GM12891 (cell line): Measurements from ENCODE around the gene SYT17.

Source experiments
- DNase-seq: peaks from one replicate; pipeline ENCODE4 v3.0.0; 2011; ENCODE audit warnings: low spot score; ENCODE audit not compliant: insufficient read length
- FAIRE-seq: peaks from 2 replicates; lab custom pipeline; 2011; peaks lifted over from hg19 to GRCh38; lab: Jason Lieb, UNC
- PAX5 ChIP-seq: IDR thresholded peaks from 2 replicates; pipeline ENCODE4 v1.6.1; 2011; ENCODE audit warnings: low read length, moderate library complexity, mild to moderate bottlenecking; ENCODE audit not compliant: insufficient read depth, severe bottlenecking
- POLR2A ChIP-seq: IDR thresholded peaks from 2 replicates; pipeline ENCODE4 v1.6.1; 2011; ENCODE audit warnings: low read depth, low read length, control low read depth
- POLR2AphosphoS5 ChIP-seq: IDR thresholded peaks from 2 replicates; pipeline ENCODE4 v1.6.1; 2011; ENCODE audit warnings: low read depth, low read length, control low read depth
- POU2F2 ChIP-seq: IDR thresholded peaks from 2 replicates; pipeline ENCODE4 v1.6.1; 2011; ENCODE audit warnings: low read depth, mild to moderate bottlenecking, control low read depth, low read length, moderate library complexity
- SPI1 ChIP-seq: IDR thresholded peaks from 2 replicates; pipeline ENCODE4 v1.6.1; 2011; ENCODE audit warnings: low read depth, low read length, control low read depth
- TAF1 ChIP-seq: IDR thresholded peaks from 2 replicates; pipeline ENCODE4 v1.6.1; 2011; ENCODE audit warnings: low read depth, low read length, control low read depth

SYT17 gene

DNA sequence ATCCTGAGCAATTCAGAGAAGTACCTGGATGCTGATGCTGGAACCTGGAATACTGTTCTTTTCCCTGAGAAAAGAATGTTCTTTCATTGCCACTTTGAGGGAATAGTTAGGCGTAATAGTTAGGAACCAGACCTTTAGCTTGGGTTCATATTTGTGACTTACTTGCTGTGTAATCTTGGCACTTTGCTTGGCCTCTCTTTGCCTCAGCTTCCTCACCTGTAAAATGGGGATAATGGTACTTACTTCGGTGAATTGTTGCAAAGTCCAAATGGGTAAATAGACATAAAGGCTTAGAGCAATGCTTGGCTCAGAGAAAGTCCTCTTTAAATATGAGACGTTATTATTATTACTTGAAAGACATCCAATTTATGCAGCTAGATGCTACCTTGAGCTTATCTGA lies 62.5 kb downstream of the SYT17 start:
- no peak for DNase-seq
- no peak for FAIRE-seq

DNA sequence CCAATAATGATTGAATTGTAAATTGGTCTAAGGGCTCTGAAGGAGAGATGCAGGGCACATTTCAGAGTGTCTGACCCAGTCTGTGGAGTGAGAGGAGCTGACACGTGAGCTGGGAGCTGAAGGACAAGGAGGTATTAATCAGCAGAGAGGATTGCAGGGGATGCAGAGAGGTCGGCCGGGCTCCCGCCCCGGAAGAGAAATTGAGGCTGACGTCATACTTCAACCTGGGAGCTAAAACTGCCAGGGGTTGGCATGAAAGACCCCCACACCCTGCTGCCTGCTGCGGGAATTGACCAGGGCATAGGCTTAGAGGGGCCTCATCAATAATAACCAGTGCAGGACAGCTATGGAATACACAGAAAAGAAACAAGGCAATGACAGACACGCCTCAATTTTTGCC lies 63.8 kb downstream of the SYT17 start:
- TF ChIP-seq POLR2AphosphoS5 = no peak
- TF ChIP-seq PAX5 = no peak
- TF ChIP-seq TAF1 = no peak
- no peak for TF ChIP-seq SPI1
- TF ChIP-seq POLR2A = no peak
- TF ChIP-seq POU2F2 = no peak
- no peak for DNase-seq
- FAIRE-seq = no peak

More for the DNA sequence above, 62.5 kb downstream of the SYT17 start:
- TF ChIP-seq TAF1 (no peak), SPI1 (no peak), POLR2A (no peak), PAX5 (no peak), POU2F2 (no peak), POLR2AphosphoS5 (no peak)

DNA sequence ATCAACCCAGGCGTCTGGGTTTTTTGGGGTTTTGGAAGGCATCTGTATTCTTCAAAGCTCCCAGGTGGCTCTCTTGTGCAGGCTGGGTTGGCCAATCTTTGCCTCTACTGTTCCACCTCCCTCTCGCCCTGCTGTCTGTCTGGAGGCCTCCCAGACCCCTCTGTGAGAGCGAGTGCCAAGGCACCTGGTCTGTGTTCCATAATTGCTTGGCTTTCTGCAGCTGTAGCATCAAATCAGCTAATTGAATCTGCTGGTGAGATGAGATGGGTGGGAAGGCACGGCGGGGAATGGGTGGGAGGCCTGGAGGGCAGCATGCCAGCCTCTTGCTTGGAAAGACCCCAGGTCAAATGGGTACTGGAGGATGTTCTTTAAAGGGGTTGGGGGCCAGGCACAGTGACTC lies 64.9 kb downstream of the SYT17 start:
- no peak for FAIRE-seq
- no peak for DNase-seq
- TF ChIP-seq POLR2AphosphoS5 = no peak
- TF ChIP-seq POLR2A = no peak
- no peak for TF ChIP-seq POU2F2
- TF ChIP-seq SPI1 = no peak
- no peak for TF ChIP-seq TAF1

DNA sequence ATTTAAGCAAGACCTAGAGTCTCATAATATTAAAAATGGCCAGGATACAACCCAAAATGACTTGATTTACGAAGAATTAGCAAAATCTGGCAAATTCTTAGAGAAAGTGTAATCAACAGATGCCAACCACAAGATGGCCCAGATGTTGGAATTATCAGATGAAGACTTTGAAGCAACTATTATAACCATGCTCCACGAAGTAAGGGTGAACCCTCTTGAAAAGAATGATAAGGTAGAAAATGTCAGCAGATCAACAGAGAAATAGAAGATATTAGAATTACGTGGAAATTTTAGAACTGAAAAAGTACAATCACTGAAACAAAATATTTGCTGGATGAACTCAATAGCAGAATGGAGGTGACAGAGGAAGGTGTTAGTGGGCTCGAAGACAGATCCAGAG lies 67.4 kb downstream of the SYT17 start:
- no peak for TF ChIP-seq PAX5
- DNase-seq (no peak), FAIRE-seq (no peak)

DNA sequence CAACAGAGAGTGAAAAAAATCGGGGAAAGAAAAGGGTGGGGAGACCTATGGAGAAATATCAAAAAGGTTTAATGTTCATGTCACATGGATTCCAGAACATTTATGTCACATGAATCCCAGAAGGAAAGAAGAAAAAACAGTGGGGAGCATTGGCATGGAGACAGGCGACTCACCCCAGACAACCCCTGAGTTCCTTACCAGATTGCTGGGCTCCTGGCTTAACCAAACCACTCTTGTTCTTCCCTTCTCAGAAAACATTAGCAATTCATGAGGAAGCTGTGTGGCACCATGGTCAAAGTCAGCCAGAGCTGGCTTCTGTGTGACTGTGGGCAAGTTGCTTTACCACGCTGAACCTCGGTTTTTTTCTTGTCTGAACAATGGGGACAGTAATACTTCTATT lies 67.8 kb downstream of the SYT17 start:
- TF ChIP-seq POU2F2 (no peak), POLR2AphosphoS5 (no peak), POLR2A (no peak), PAX5 (no peak), SPI1 (no peak), TAF1 (no peak)
- DNase-seq = no peak
- no peak for FAIRE-seq

DNA sequence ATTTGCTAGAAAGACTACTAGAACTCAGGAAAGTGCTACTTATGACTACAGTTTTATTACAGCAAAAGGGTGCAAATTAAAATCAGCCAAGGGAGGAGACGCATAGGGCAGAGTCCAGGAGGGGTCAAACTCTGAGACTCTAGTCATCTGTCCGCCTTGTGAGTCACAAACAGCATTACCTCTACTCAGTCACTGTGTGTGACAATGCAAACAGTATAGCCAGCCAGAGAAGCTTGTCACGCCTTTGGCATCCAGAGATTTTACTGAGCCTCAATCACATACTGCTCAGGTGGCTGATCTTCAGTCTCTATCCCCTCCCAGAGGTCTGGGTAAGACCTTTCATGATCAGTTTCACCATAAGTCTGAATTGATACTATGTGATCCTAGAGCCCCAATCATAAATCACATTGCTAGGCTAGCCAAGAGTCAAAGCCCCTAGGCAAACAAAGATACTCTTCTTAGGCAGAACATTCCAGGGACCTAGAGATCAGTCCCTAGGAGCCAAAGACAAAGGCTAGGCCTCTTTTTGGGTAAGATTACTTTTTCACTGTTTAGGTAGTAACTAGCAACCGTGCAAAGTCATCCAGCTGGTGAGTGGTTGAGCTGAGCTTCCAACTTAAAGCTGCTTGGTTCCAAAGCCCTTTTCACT lies 68.6 kb downstream of the SYT17 start:
- FAIRE-seq (no peak), DNase-seq (no peak)
- TF ChIP-seq PAX5 (no peak), POLR2A (no peak), POLR2AphosphoS5 (no peak), SPI1 (no peak), POU2F2 (no peak), TAF1 (no peak)

DNA sequence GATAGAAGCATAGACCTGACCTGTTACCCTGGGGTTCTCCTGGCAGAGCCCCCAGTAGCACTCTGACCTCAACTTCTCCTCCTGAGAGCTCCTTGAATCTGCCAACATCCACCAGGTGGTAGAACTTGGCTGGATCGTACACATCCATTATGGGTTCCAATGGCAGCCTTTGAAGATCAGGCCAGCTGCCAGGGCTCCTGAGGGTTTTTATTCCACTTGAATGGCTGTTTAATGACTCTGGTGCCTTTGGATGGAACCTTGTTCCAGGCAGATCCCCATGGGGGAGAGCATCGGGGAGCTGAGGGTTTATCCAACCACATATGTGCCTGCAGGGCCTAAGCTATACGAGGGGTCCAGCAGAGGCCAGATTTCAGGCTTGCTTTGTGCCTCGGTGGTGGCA lies 70.4 kb downstream of the SYT17 start:
- FAIRE-seq = no peak
- no peak for DNase-seq

DNA sequence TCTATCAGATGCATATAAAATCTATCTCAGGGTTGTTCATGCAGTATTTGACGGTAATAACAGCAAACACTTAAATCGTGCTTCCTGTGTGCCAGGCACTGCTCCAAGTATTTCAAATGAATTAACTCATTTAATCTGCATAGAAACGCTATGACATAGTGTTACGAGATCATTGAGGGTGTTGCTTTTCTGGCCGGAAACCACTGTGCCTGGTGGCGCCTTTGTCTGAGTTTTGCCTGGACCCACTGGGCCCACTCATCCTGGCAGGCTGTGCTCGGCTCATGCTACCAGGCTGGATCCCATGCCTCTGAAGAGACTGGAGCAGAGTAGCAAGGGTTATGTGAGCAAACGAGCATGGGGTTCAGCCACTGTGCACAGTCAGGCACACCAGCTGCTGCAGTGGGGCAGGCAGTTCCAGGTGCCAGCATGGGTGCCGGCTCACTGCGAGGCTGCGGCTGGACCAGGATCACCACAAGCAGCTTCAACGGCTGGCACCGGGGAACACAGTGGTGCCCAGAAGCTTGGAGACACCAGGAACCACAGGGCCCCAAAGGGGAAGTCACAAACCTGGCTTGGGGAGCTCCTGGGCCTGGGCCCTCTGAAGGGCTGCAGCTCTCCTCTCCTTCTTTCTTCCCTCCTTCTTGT lies 71.6 kb downstream of the SYT17 start:
- no peak for FAIRE-seq
- TF ChIP-seq POLR2AphosphoS5 (no peak), POU2F2 (no peak), PAX5 (no peak), SPI1 (no peak), TAF1 (no peak), POLR2A (no peak)
- no peak for DNase-seq

More for the DNA sequence above, 70.4 kb downstream of the SYT17 start:
- TF ChIP-seq TAF1 (no peak), POU2F2 (no peak), POLR2AphosphoS5 (no peak)

DNA sequence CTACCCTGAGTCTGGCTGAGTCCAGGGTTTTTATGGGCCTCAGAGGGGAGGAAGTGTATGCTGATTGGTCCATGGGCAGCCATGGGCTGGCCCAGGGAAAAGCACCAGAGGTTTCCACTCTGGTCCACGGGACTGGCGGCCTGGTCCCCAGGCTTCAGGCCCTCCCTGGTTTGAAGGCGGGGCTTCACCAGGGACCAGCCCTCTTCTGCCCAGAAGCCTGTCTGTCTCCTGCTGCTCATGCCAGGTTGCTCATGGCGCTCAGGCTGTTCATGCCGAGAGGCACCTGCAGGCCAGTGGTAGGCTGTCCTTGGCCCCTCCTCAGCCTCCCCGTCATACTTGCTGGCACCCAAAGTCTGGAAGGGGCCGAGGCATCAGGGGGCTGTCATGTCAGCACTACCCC lies 72.5 kb downstream of the SYT17 start:
- DNase-seq (no peak), FAIRE-seq (no peak)
- TF ChIP-seq POLR2A = no peak

DNA sequence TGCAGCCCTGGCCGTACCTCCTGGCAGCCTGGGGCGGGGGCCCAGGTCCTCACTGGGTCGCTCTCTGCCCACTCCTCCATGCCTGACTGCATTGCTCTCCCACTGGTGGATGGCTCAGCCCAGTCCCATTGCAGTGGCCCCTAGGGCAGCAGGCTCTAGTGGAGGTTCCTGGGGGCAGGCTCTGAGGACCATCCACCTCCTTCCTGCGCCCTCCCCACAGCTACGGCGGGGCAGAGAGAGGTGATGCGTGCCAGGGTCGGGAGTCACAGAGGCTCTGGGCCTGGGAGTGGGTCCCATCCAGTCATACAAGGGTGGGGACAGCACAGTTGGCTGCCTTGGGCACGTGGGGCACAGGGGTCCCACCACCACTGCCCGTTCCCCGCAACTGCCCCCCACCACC lies 73.5 kb downstream of the SYT17 start:
- TF ChIP-seq PAX5 (no peak), POLR2AphosphoS5 (no peak), POU2F2 (no peak), SPI1 (no peak), POLR2A (no peak)
- no peak for DNase-seq
- no peak for FAIRE-seq

DNA sequence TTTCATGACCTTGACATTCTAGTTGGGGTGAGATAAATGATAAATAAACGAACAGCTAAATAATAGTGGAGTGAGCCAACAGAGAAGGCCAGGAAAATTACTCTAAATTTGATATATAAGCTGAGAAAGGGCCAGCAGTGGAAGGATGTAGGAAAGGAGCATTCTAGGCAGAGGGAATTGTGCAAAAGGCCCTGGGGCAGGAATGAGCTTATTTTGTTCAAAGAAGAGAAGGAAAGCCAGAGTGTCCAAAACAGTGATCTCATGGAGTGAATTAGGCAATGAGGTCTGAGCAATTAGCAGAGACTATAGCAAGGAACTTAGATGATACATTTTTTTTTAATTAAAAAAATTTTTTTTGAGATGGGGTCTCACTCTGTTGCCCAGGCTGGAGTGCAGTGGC lies 74.1 kb downstream of the SYT17 start:
- TF ChIP-seq POLR2AphosphoS5 (no peak), POLR2A (no peak), PAX5 (no peak), TAF1 (no peak), SPI1 (no peak), POU2F2 (no peak)
- FAIRE-seq = no peak
- no peak for DNase-seq
